ENCODE measurements around the gene WRAP73. TPM values are rescaled to one million over a fixed set of nuclear protein-coding genes. Genes with fewer than 3 reads are reported as not detected.

Gene WRAP73
- total RNA-seq, 1 experiment from 2014 or later, result 25.3 TPM

- Mint-ChIP-seq H3K9me3 (ENCODE audit: unreplicated experiment) (no peaks in the 10 kb centered on the region), H3K36me3 (ENCODE audit: insufficient read depth, unreplicated experiment) (no peaks in the 10 kb centered on the region)
Observed at GRCh38 chr1:3679098-3679555, 29.2 kb upstream of the WRAP73 start.

GRCh38 chr1:3678361-3679097 is 28.6 kb upstream of the WRAP73 start:
- H3K4me3 Mint-ChIP-seq (ENCODE audit: unreplicated experiment), result no peak overlapping the region
- no peak for TF ChIP-seq CTCF (IDR thresholded peaks at IDR 0.05; ENCODE audit: unreplicated experiment)
- intact Hi-C loops (cut with micrococcal nuclease), result no loop called here
- peaks cover 11% of the 10 kb centered on the region for H3K27me3 Mint-ChIP-seq (ENCODE audit: insufficient read depth, unreplicated experiment)
- CTCF ChIA-PET, result interaction anchor here (0.6 to 1.4 kb wide), 3 partner anchors 17 to 1988 kb away, joined by 3 to 5 read pairs (median 3); no protein-coding TSS in a partner anchor
- POLR2A ChIA-PET, result no interaction called here
- H3K36me3 Mint-ChIP-seq (ENCODE audit: insufficient read depth, unreplicated experiment), result no peaks in the 10 kb centered on the region
- no peaks in the 10 kb centered on the region for H3K9me3 Mint-ChIP-seq (ENCODE audit: unreplicated experiment)
- DNase-seq (ENCODE audit: unreplicated experiment), result peak; percentile 24
- BruUV-seq (replicated peaks), result no TSS peak
- peaks cover 10% of the 10 kb centered on the region for H3K4me1 Mint-ChIP-seq (ENCODE audit: insufficient read depth, unreplicated experiment)
- H3K27ac Mint-ChIP-seq (ENCODE audit: low read depth, unreplicated experiment), result no peak overlapping the region

More at GRCh38 chr1:3679098-3679555, 29.2 kb upstream of the WRAP73 start:
- BruUV-seq (replicated peaks), result no TSS peak
- H3K27me3 Mint-ChIP-seq (ENCODE audit: insufficient read depth, unreplicated experiment), result peaks cover 11% of the 10 kb centered on the region
- TF ChIP-seq CTCF (IDR thresholded peaks at IDR 0.05; ENCODE audit: unreplicated experiment), result no peak
- no peak overlapping the region for H3K4me3 Mint-ChIP-seq (ENCODE audit: unreplicated experiment)
- H3K4me1 Mint-ChIP-seq (ENCODE audit: insufficient read depth, unreplicated experiment), result peaks cover 10% of the 10 kb centered on the region
- DNase-seq (ENCODE audit: unreplicated experiment), result no peak
- POLR2A ChIA-PET, result no interaction called here
- intact Hi-C loops (cut with micrococcal nuclease), result no loop called here
- CTCF ChIA-PET, result interaction anchor here (0.6 to 0.7 kb wide), 2 partner anchors 38 to 1987 kb away, joined by 3 read pairs; no protein-coding TSS in a partner anchor
- peak overlapping the region; percentile 4 for H3K27ac Mint-ChIP-seq (ENCODE audit: low read depth, unreplicated experiment)

GRCh38 chr1:3677484-3677883 is 27.6 kb upstream of the WRAP73 start:
- peaks cover 11% of the 10 kb centered on the region for H3K27me3 Mint-ChIP-seq (ENCODE audit: insufficient read depth, unreplicated experiment)
- intact Hi-C loops (cut with micrococcal nuclease), result no loop called here

More at GRCh38 chr1:3677484-3677883, 27.6 kb upstream of the WRAP73 start:
- Mint-ChIP-seq H3K4me3 (ENCODE audit: unreplicated experiment) (no peak overlapping the region), H3K4me1 (ENCODE audit: insufficient read depth, unreplicated experiment) (peaks cover 10% of the 10 kb centered on the region), H3K36me3 (ENCODE audit: insufficient read depth, unreplicated experiment) (no peaks in the 10 kb centered on the region), H3K9me3 (ENCODE audit: unreplicated experiment) (no peaks in the 10 kb centered on the region), H3K27ac (ENCODE audit: low read depth, unreplicated experiment) (no peak overlapping the region)
- BruUV-seq (replicated peaks), result no TSS peak
- TF ChIP-seq CTCF (IDR thresholded peaks at IDR 0.05; ENCODE audit: unreplicated experiment), result no peak
- DNase-seq (ENCODE audit: unreplicated experiment), result no peak
- ChIA-PET CTCF (interaction anchor here (1.4 kb wide), 1 partner anchor 18 kb away, joined by 5 read pairs; no protein-coding TSS in a partner anchor), POLR2A (no interaction called here)
